Inflammatory macrophage treated with lipopolysaccharide for 4 hours (primary cell): ENCODE results near the gene GRIPAP1.
"Not testable (repeated sequence)": the region's sequence is repeated elsewhere in the genome, so short reads cannot be mapped to it uniquely, and the experiment has no call there.

Experiments
- DNase-seq: peaks from one replicate; pipeline ENCODE4 v3.0.0-alpha.2; 2020

GRIPAP1 gene

GRCh38 chrX:48992341-48992740 is 9.7 kb downstream of the GRIPAP1 start:
- no peak for DNase-seq

DNA sequence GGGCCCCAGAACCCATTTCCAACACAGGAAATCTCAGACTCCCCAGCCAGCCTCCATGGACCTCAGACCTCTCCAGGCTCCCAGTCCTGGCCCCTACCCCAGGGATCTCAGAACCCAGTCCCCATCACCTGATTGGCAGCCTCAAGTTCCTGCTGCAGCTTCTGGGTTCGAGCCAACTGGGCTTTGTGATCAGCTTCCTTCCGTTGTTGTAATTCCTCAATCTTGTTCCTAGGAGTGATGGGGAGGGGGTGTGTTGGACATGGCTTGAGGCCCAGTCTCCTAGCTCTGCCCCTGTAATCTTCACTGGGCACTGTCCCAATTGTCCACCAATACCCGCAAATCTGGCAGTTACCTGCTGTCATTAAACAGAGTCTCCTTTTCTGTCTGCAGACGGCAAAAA is 12.6 kb downstream of the GRIPAP1 start:
- no peak for DNase-seq

- DNase-seq: no peak
These were observed 18.2 kb downstream of the GRIPAP1 start for GRCh38 chrX:48983896-48984295.

GRCh38 chrX:48983081-48983480 is 19.0 kb downstream of the GRIPAP1 start:
- DNase-seq: no peak

GRCh38 chrX:48981178-48981577 is 20.9 kb downstream of the GRIPAP1 start:
- DNase-seq: no peak

DNA sequence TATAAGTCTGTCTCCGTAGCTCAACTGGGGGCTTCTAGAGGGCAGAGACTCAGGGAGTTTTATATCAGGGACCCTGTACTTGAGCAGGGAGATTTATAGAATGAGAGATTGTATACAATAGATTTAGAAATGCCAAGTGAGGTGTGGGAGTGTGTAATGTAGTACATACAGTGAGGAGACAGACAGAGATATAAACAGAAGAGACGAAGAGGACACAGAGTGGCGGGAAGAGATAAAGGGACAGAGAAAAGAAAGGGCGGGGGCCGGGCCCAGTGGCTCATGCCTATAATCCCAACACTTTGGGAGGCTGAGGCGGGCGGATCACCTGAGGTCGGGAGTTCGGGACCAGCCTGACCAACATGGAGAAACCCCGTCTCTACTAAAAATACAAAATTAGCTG is 21.7 kb downstream of the GRIPAP1 start:
- not testable (repeated sequence) for DNase-seq

- no peak for DNase-seq
These were observed 23.8 kb downstream of the GRIPAP1 start for GRCh38 chrX:48978226-48978625.

GRCh38 chrX:48976086-48976485 is 26.0 kb downstream of the GRIPAP1 start:
- no peak for DNase-seq

DNA sequence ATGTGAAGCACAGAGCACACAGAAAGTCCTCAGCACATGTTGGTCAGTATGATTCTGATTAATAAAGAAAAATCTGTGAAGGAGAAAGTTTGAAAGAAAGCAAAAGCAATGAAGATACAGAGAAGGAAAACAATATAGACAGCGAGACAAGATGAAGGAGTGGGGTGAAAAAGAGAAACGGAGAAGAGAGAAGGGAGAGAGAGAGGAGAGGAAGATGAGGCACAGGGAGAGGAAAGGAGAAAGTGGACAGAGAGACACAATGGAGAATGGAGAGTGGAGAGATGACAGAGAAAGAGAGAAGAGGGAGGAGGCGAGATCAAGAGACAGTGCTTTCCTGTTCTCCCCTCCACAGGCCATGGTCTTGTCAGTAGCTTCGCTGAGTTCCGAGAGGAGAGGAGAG is 26.5 kb downstream of the GRIPAP1 start:
- DNase-seq: no peak

DNA sequence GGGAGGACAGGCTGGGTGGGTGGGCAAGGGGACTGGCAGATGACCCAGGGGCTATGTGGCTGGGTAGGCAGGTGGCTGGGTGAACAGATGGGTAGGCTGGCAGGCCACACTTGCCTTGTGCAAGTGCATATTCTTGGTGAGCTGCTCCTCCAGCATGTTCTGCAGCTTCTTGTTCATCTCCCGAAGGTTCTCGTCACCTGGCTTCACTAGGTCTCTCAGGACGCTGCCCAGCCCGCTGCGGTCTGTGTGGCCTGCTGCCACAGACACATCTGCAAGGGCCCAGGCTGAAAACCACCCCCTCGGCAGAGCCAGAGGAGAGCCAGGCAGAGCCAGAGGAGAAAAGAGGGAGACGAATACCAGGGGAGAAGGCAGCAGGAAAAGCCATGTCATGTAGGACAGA is 27.0 kb downstream of the GRIPAP1 start:
- DNase-seq: no peak

DNA sequence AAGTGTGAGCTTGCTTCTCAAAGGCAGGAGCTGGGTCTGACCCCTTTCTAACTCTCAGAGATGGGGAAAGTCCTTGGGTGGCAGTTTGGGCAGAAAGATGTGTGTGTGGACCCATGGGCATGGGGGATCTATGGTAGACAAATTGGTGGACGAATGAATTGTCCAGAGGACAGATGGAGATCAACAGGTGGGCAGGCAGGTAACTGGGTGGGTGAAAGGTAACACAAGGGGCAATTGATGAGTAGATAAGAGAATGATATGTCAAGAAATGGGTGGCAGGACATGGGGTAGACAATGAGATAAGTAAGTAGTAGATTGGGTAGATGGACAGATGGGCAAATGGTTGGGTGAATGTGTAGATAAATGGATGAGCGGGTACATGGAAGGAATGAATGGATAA is 27.5 kb downstream of the GRIPAP1 start:
- no peak for DNase-seq

DNA sequence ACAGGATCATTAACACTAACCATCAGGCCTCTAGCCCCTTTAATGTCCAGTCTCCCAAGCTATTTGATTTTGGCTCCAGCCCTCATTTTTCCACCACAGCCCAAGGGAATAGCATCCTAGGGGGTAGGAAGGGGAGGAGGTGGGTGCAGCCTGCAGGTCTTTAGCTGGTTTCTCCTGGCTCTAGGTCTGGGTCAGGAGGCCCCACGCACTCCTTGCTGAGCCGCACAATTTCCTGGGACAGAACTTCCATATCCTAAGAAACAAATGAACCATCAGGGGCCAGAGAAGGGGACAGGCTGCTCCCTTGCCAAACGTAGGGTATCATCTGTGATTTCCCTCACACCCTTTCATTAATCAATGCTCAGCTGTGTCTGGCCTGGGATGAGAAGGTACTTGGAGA is 28.0 kb downstream of the GRIPAP1 start:
- no peak for DNase-seq

DNA sequence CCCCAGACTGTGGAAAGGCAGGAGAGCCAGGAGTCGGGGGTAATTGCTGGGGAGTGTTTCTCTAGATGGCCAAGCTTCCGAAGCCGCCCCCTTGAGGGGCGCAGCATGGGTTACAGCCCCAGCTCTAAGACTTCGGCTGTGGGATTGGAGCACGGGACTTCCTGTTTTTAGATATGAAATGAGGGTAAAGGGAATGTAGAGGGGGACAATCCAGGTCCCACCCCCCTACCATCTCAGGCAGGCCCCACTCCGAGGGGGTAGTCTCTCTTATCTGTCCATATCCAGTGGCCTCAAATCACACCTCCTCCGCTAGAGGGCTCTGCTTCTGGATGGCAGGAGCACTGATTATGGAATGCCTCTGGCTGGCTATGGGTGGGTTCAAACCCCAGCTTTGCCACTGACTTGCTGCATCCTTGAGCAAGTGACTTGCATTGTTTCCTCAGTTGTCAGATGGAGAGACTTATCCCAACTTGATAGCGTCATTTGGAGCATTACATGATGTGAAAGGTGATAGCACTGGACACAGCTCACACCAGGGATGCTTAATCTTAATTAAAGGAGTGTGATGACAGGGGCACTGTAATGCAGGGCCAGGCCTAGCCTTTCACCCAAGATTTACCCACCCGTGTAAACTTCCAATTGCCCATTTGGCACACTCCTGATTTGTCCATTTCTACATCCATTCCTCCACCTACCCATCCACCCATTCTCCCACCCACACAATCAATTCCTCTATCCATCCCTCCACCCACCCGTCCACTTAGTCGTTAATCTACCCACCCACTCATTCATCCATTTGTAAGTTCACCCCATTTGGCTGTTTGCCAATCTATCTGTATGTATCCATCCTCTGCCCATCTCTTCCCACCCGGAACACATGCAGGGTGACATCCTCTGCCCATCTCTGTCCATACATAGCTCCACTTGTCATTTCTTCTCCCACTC is 29.6 kb downstream of the GRIPAP1 start:
- DNase-seq: peak; percentile 36

- DNase-seq: no peak
These were observed 30.5 kb downstream of the GRIPAP1 start, which contains the start of gene KCND1 for GRCh38 chrX:48971249-48972219. Gene KCND1 (minus strand): TSS chrX:48971844. CDS start chrX:48970271, 1,573 bp downstream.

DNA sequence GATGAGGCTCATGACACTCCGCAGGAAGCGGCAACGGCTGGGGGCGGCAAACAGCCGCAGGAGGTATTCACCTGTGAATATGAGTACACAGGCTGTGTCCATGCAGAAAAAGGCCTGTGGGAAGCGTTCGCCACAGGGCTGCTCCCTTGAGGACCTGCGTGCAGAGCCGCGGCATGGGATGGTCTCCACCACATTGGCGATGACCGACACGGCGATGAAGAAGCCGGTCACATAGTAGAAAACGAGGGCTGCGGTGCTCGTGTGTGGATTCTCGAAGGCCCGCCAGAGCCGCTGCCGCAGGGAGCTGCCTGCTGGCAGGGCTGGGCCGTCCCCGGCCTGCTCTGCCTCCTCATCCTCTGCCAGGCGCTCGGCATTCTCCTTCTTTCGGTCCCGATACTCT is 32.6 kb downstream of the GRIPAP1 start:
- no peak for DNase-seq

DNA sequence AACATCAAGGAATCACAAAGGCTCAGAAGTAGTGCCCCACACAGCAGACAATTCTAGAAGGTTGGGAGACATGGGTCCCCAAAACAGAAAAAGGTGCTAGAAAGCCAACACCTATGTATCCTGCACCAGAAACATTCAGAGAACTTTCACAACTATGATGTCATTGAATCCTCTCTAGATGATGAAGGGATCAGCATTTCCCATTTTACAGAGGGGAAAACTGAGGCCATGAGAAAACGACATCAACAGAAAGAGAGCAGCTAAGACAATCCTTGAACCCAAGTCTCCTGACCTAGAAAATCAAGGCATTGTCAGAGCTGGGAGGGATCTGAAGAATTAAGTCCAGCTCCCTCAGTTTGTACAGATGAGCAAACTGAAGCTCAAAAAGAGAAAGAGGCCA is 33.7 kb downstream of the GRIPAP1 start:
- DNase-seq: no peak

GRCh38 chrX:48966796-48967579 is 35.1 kb downstream of the GRIPAP1 start:
- DNase-seq: no peak

GRCh38 chrX:48965959-48966358 is 36.1 kb downstream of the GRIPAP1 start:
- no peak for DNase-seq

- DNase-seq: no peak
These were observed 40.4 kb downstream of the GRIPAP1 start for GRCh38 chrX:48961585-48962091.

DNA sequence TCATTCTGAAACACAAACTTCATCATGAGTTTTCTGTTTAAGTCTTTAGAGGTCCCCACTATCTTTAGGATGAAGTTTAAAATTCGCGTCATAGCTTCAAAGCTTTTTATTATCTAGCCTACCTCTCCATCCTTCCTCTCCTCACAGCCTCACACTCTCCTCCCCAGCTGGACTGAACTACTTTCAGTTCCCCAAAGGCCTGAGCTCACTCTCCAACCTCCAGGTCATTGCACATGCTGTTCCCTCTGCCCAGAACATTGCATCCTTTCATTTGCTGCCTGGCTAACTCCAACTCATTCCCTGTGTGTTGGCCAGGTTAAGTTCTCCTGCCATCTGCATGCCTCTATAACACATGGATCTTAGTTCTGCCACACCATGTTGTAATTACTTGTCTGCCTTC is 41.8 kb downstream of the GRIPAP1 start:
- DNase-seq: peak; percentile 55

DNA sequence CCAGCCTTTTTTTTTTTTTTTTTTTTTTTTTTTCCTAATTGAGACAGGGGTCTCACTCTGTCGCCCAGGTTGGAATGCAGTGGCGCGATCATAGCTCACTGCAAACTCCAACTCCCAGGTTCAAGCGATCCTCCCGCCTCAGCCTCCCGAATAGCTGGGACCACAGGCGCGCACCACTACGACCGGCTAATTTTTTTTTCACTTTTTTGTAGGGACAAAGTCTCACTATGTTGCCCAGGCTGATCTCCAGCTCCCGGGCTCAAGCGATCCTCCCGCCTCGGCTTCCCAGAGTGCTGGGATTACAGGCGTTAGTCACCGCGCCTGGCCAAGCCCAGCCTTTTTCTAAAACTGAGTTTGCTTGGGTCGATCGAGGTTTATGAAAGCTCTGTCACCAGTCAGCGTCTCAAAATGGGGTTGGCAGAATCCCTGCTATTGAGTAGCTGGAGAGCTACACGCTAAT is 43.4 kb downstream of the GRIPAP1 start:
- peak; percentile 25 for DNase-seq
